Kidney (tissue), 14 donors: ENCODE data around the gene PDZD2. TPM values are rescaled to one million over a fixed set of nuclear protein-coding genes. Genes with fewer than 3 reads are reported as not detected.

ENCODE experiments used
- DNase-seq, 5 donors: peaks; one replicate each; pipeline ENCODE4 v3.0.0-alpha.2; 2013 to 2020
- FAIRE-seq: peaks from 2 replicates; lab custom pipeline; 2012; peaks lifted over from hg19 to GRCh38; lab: Jason Lieb, UNC
- H3K27ac ChIP-seq, 2 donors: one replicate each; pipeline ENCODE4 v1.7.0; 2013; ENCODE audit warnings: low read depth in 2 of 2, low read length in 2 of 2, inconsistent platforms in 1 of 2
- H3K27me3 ChIP-seq: one replicate; pipeline ENCODE4 v1.7.1; 2013; ENCODE audit warnings: low read length, inconsistent platforms; ENCODE audit not compliant: control insufficient read depth, insufficient read depth
- H3K36me3 ChIP-seq, 3 donors: one replicate each; pipeline versions ENCODE4 v1.7.0 to v1.7.1; 2013; ENCODE audit warnings: low read length in 3 of 3, control low read depth in 1 of 3, inconsistent platforms in 1 of 3; ENCODE audit not compliant: insufficient read depth in 3 of 3, control insufficient read depth in 2 of 3
- H3K4me1 ChIP-seq, 3 donors: one replicate each; pipeline versions ENCODE4 v1.7.0 to v1.7.1; 2013; ENCODE audit warnings: low read length in 3 of 3, inconsistent platforms in 1 of 3, low read depth in 1 of 3; ENCODE audit not compliant: control insufficient read depth in 2 of 3, insufficient read depth in 2 of 3
- H3K4me3 ChIP-seq, 3 donors: one replicate each; pipeline versions ENCODE4 v1.7.0 to v1.8.1; 2013; ENCODE audit warnings: low read length in 3 of 3, control low read depth in 1 of 3, inconsistent platforms in 1 of 3
- H3K9ac ChIP-seq, 3 donors: one replicate each; pipeline versions ENCODE4 v1.7.0 to v1.7.1; 2013; ENCODE audit warnings: low read length in 3 of 3, control low read depth in 1 of 3, inconsistent platforms in 1 of 3
- H3K9me3 ChIP-seq, 3 donors: one replicate each; pipeline versions ENCODE4 v1.7.0 to v1.7.1; 2013; ENCODE audit warnings: low read length in 3 of 3, control low read depth in 1 of 3, inconsistent platforms in 1 of 3; ENCODE audit not compliant: control insufficient read depth in 2 of 3, insufficient read depth in 1 of 3
- CTCF ChIP-seq: IDR thresholded peaks from 3 replicates; pipeline ENCODE4 v1.5.1; 2012; ENCODE audit warnings: mild to moderate bottlenecking, moderate library complexity, borderline replicate concordance; ENCODE audit not compliant: insufficient read depth; ENCODE audit errors: extremely low read depth
- intact Hi-C: fragments of 100-400 bp; cut with DNase I; formaldehyde crosslinking; loops from one replicate; pipeline ENCODE4 v1.11.1; 2022
- polyA plus RNA-seq: library from polyadenylated mRNA; stranded (reverse); fragments of 350-450 nt; fragmentation: Illumina TruSeq; extraction: RNeasy Lipid Tissue Mini Kit (QIAGEN cat#74804); gene quantifications from one replicate; pipeline ENCODE4 v1.2.3, GENCODE V29; 2014; ENCODE audit warnings: low read depth, low replicate concordance; ENCODE audit not compliant: insufficient read depth
- total RNA-seq: library from RNA; stranded (reverse); fragmentation: NEBNext Ultra II Directional; extraction: Animal tissue kit (Norgen Biotek cat#: 25700); gene quantifications from one replicate; pipeline ENCODE4 v1.2.1, GENCODE V29; 2021
- donor health status: control.
- donor health status: control.
- donor health status: control.
- donor health status: control.
- donor health status: control.
- donor health status: DM: yes; HTN: yes; CAD: no.
- donor health status: Normal renal cell carcinoma (clear cell type).

PDZD2 gene
- total and polyA plus RNA-seq, 2 donors from 2014 or later: 6.2 to 14.8 TPM

GRCh38 chr5:31651241-31651640 lies 12.3 kb downstream of the PDZD2 start:
- H3K9ac ChIP-seq: no peak overlapping the region
- intact Hi-C loops: no loop called here
- H3K27me3 ChIP-seq: no peaks in the 10 kb centered on the region
- H3K4me1 ChIP-seq: no peaks in the 10 kb centered on the region
- H3K9me3 ChIP-seq: no peaks in the 10 kb centered on the region
- no peak for FAIRE-seq
- no peaks in the 10 kb centered on the region for H3K36me3 ChIP-seq
- DNase-seq: no peak
- no peak overlapping the region for H3K4me3 ChIP-seq
- TF ChIP-seq CTCF: no peak
- H3K27ac ChIP-seq: no peak overlapping the region

- DNase-seq (no peak), FAIRE-seq (no peak)
- TF ChIP-seq CTCF: no peak
- H3K27me3 ChIP-seq: no peaks in the 10 kb centered on the region
- H3K4me1 ChIP-seq: peaks cover 0 to 4% (median 0%) of the 10 kb centered on the region in 3 donors
- H3K9ac ChIP-seq: no peak overlapping the region
- H3K4me3 ChIP-seq: no peak overlapping the region
- no peaks in the 10 kb centered on the region for H3K36me3 ChIP-seq
- H3K27ac ChIP-seq: no peak overlapping the region
- intact Hi-C loops: no loop called here
- H3K9me3 ChIP-seq: no peaks in the 10 kb centered on the region
Observed at GRCh38 chr5:31655491-31655890, 16.6 kb downstream of the PDZD2 start.

- no peaks in the 10 kb centered on the region for H3K9me3 ChIP-seq
- H3K4me3 ChIP-seq: no peak overlapping the region
- TF ChIP-seq CTCF: no peak
- DNase-seq (peak in 3 of 5 donors; percentile 33 to 74 (median 60)), FAIRE-seq (no peak)
- no peaks in the 10 kb centered on the region for H3K36me3 ChIP-seq
- H3K27ac ChIP-seq: no peak overlapping the region
- no peaks in the 10 kb centered on the region for H3K27me3 ChIP-seq
- H3K9ac ChIP-seq: no peak overlapping the region
- H3K4me1 ChIP-seq: peaks cover 0 to 4% (median 0%) of the 10 kb centered on the region in 3 donors
- intact Hi-C loops: no loop called here
Observed at GRCh38 chr5:31656806-31657205, 17.9 kb downstream of the PDZD2 start.

GRCh38 chr5:31657315-31657979 lies 18.5 kb downstream of the PDZD2 start:
- H3K9me3 ChIP-seq: no peaks in the 10 kb centered on the region
- H3K27me3 ChIP-seq: no peaks in the 10 kb centered on the region
- FAIRE-seq (no peak), DNase-seq (peak in 1 of 5 donors; percentile 29)
- no peak for TF ChIP-seq CTCF
- H3K27ac ChIP-seq: no peak overlapping the region
- intact Hi-C loops: no loop called here
- H3K4me1 ChIP-seq: peaks cover 0 to 4% (median 0%) of the 10 kb centered on the region in 3 donors
- H3K4me3 ChIP-seq: no peak overlapping the region
- no peak overlapping the region for H3K9ac ChIP-seq
- no peaks in the 10 kb centered on the region for H3K36me3 ChIP-seq
